ENCODE measurements around the gene MTFMT. TPM values are rescaled to one million over a fixed set of nuclear protein-coding genes. Genes with fewer than 3 reads are reported as not detected.
A peak's percentile ranks its signal among the peaks of the same experiment; 100 is the strongest.

Gene MTFMT
- total and polyA plus RNA-seq, 2 of the 13 experiments (the other 11 are each of a cell fraction or from before 2014, with no cell fraction given), result 9.9 to 23.2 TPM

DNA sequence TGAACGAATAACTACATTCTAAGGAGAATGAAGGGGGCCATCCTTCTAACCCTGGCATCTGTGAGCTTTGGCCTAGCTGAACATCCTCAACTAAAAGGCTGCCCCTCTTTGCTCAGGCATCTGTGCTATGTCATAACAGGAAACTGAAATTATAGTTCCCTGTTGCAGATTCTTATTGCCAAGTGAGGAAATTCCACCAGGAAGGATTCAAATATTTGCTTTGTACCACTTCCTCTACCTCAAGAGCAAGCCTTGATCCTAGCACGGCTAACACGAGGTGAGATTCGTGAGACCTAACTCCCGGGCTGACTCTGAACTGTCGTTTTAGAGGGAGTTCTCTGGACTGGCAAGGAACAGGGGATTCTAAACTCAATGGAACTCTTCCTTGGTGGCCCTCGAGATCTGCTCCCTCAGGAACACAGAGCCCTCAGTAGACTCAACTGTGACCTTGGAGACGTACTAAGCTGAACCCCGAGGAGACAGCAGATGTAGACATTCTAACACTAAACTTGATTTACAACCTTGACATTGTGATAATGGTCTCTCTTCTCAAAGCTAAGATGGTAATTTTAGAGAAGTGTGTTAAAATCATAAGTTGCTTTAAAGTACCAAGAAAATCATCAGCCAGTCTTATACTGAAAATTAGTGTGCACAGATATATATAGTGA is 43.9 kb downstream of the MTFMT start (continued):
- TF ChIP-seq, protein P1, sequence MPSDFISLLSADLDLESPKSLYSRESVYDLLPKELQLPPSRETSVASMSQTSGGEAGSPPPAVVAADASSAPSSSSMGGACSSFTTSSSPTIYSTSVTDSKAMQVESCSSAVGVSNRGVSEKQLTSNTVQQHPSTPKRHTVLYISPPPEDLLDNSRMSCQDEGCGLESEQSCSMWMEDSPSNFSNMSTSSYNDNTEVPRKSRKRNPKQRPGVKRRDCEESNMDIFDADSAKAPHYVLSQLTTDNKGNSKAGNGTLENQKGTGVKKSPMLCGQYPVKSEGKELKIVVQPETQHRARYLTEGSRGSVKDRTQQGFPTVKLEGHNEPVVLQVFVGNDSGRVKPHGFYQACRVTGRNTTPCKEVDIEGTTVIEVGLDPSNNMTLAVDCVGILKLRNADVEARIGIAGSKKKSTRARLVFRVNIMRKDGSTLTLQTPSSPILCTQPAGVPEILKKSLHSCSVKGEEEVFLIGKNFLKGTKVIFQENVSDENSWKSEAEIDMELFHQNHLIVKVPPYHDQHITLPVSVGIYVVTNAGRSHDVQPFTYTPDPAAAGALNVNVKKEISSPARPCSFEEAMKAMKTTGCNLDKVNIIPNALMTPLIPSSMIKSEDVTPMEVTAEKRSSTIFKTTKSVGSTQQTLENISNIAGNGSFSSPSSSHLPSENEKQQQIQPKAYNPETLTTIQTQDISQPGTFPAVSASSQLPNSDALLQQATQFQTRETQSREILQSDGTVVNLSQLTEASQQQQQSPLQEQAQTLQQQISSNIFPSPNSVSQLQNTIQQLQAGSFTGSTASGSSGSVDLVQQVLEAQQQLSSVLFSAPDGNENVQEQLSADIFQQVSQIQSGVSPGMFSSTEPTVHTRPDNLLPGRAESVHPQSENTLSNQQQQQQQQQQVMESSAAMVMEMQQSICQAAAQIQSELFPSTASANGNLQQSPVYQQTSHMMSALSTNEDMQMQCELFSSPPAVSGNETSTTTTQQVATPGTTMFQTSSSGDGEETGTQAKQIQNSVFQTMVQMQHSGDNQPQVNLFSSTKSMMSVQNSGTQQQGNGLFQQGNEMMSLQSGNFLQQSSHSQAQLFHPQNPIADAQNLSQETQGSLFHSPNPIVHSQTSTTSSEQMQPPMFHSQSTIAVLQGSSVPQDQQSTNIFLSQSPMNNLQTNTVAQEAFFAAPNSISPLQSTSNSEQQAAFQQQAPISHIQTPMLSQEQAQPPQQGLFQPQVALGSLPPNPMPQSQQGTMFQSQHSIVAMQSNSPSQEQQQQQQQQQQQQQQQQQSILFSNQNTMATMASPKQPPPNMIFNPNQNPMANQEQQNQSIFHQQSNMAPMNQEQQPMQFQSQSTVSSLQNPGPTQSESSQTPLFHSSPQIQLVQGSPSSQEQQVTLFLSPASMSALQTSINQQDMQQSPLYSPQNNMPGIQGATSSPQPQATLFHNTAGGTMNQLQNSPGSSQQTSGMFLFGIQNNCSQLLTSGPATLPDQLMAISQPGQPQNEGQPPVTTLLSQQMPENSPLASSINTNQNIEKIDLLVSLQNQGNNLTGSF (CRISPR knock-in tag; IDR thresholded peaks at IDR 0.05), result no peak
- TF ChIP-seq KDM3A (CRISPR knock-in tag; IDR thresholded peaks at IDR 0.05; ENCODE audit: low read depth), result no peak
- TF ChIP-seq, protein P2, sequence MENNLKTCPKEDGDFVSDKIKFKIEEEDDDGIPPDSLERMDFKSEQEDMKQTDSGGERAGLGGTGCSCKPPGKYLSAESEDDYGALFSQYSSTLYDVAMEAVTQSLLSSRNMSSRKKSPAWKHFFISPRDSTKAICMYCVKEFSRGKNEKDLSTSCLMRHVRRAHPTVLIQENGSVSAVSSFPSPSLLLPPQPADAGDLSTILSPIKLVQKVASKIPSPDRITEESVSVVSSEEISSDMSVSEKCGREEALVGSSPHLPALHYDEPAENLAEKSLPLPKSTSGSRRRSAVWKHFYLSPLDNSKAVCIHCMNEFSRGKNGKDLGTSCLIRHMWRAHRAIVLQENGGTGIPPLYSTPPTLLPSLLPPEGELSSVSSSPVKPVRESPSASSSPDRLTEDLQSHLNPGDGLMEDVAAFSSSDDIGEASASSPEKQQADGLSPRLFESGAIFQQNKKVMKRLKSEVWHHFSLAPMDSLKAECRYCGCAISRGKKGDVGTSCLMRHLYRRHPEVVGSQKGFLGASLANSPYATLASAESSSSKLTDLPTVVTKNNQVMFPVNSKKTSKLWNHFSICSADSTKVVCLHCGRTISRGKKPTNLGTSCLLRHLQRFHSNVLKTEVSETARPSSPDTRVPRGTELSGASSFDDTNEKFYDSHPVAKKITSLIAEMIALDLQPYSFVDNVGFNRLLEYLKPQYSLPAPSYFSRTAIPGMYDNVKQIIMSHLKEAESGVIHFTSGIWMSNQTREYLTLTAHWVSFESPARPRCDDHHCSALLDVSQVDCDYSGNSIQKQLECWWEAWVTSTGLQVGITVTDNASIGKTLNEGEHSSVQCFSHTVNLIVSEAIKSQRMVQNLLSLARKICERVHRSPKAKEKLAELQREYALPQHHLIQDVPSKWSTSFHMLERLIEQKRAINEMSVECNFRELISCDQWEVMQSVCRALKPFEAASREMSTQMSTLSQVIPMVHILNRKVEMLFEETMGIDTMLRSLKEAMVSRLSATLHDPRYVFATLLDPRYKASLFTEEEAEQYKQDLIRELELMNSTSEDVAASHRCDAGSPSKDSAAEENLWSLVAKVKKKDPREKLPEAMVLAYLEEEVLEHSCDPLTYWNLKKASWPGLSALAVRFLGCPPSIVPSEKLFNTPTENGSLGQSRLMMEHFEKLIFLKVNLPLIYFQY (CRISPR knock-in tag; IDR thresholded peaks at IDR 0.05; ENCODE audit: borderline replicate concordance), result no peak
- TF ChIP-seq ZSCAN12 (CRISPR knock-in tag; IDR thresholded peaks at IDR 0.05), result no peak
- no peak for TF ChIP-seq ZNF296 (CRISPR knock-in tag; conservative IDR thresholded peaks at IDR 0.05)
- TF ChIP-seq FOXK2 (IDR thresholded peaks at IDR 0.05), result no peak
- TF ChIP-seq ZNF232 (CRISPR knock-in tag; IDR thresholded peaks at IDR 0.05; ENCODE audit: borderline replicate concordance), result no peak
- no peak for TF ChIP-seq CAMTA2 (CRISPR knock-in tag; IDR thresholded peaks at IDR 0.05; ENCODE audit: borderline replicate concordance)
- no peak for TF ChIP-seq ZNF33A (CRISPR knock-in tag; IDR thresholded peaks at IDR 0.05; ENCODE audit: borderline replicate concordance)
- TF ChIP-seq HNF4A (CRISPR knock-in tag; IDR thresholded peaks at IDR 0.05), result peak; percentile 27; the same call in 1 of the 2 replicates
- TF ChIP-seq MATR3 (CRISPR knock-in tag; IDR thresholded peaks at IDR 0.05), result no peak
- peak; percentile 37; the same call in 1 of the 2 replicates for TF ChIP-seq PPARG (CRISPR knock-in tag; conservative IDR thresholded peaks at IDR 0.05)
- TF ChIP-seq, protein P3, sequence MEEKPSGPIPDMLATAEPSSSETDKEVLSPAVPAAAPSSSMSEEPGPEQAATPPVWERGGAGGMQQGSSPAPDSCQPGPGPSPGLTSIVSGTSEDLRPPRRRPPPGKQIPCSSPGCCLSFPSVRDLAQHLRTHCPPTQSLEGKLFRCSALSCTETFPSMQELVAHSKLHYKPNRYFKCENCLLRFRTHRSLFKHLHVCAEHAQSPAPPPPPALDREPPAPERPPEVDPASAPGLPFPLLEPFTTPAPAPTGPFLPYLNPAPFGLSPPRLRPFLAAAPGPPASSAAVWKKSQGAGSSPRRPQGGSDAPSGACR (CRISPR knock-in tag; IDR thresholded peaks at IDR 0.05), result no peak
- TF ChIP-seq ZSCAN21 (CRISPR knock-in tag; IDR thresholded peaks at IDR 0.05; ENCODE audit: borderline replicate concordance), result no peak
- no peak for TF ChIP-seq GLI4 (CRISPR knock-in tag; IDR thresholded peaks at IDR 0.05; ENCODE audit: borderline replicate concordance)
- 0 out of 2 replicates have a peak, but pooled peaks have one; percentile 10 for TF ChIP-seq TCF7 (IDR thresholded peaks at IDR 0.05; ENCODE audit: low read depth)
- TF ChIP-seq, protein P4, sequence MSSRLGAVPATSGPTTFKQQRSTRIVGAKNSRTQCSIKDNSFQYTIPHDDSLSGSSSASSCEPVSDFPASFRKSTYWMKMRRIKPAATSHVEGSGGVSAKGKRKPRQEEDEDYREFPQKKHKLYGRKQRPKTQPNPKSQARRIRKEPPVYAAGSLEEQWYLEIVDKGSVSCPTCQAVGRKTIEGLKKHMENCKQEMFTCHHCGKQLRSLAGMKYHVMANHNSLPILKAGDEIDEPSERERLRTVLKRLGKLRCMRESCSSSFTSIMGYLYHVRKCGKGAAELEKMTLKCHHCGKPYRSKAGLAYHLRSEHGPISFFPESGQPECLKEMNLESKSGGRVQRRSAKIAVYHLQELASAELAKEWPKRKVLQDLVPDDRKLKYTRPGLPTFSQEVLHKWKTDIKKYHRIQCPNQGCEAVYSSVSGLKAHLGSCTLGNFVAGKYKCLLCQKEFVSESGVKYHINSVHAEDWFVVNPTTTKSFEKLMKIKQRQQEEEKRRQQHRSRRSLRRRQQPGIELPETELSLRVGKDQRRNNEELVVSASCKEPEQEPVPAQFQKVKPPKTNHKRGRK (CRISPR knock-in tag; IDR thresholded peaks at IDR 0.05), result no peak
- no peak for TF ChIP-seq MAZ (IDR thresholded peaks at IDR 0.05; ENCODE audit: borderline replicate concordance, low read depth, low read length)
- no peak for TF ChIP-seq MAZ (CRISPR knock-in tag; IDR thresholded peaks at IDR 0.05; ENCODE audit: low read depth)
